Measurements from ENCODE around the gene TPRG1L. TPM values are rescaled to one million over a fixed set of nuclear protein-coding genes. Genes with fewer than 3 reads are reported as not detected.

TPRG1L gene
- total and polyA plus RNA-seq, 7 donors: 34.9 to 105 (median 49.2) TPM

DNA sequence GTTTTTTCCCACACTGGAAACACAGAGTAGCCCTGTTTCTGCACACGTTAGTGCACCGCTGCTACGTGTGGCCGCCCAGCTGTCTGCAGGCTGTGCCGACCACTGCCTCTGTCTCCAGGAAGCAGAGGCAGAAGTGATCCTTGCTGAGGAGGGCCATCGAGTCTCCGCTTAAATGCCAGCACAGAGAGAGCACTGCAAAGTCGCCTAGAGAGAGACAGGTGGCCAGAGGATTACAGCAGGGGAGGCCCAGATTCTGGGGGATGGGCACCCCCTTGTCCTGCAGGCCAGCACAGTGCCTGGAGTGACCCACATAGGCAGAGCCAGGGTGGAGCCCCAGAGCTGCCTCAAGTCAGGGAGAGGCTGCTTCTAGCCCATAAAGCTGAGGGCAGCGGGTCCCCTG lies 6.1 kb downstream of the TPRG1L start:
- Histone ChIP-seq H3K9me3 (no peaks in the 10 kb centered on the region), H3K27me3 (no peaks in the 10 kb centered on the region), H3K4me1 (peaks cover 0 to 7% (median 2%) of the 10 kb centered on the region in 4 donors), H3K4me3 (no peak overlapping the region), H3K36me3 (peaks cover 23 to 93% (median 50%) of the 10 kb centered on the region in 4 donors), H3K27ac (no peak overlapping the region)
- DNase-seq: no peak
- TF ChIP-seq EP300 (IDR thresholded peaks at IDR 0.05) (no peak), POLR2A (IDR thresholded peaks at IDR 0.05) (no peak), CTCF (IDR thresholded peaks at IDR 0.05) (no peak), POLR2AphosphoS5 (IDR thresholded peaks at IDR 0.05) (no peak)
- 83 to 85% methylated on average over 9 of the region's 9 CpGs for WGBS, 2 donors
- intact Hi-C loops (cut with DNase I): no loop called here

DNA sequence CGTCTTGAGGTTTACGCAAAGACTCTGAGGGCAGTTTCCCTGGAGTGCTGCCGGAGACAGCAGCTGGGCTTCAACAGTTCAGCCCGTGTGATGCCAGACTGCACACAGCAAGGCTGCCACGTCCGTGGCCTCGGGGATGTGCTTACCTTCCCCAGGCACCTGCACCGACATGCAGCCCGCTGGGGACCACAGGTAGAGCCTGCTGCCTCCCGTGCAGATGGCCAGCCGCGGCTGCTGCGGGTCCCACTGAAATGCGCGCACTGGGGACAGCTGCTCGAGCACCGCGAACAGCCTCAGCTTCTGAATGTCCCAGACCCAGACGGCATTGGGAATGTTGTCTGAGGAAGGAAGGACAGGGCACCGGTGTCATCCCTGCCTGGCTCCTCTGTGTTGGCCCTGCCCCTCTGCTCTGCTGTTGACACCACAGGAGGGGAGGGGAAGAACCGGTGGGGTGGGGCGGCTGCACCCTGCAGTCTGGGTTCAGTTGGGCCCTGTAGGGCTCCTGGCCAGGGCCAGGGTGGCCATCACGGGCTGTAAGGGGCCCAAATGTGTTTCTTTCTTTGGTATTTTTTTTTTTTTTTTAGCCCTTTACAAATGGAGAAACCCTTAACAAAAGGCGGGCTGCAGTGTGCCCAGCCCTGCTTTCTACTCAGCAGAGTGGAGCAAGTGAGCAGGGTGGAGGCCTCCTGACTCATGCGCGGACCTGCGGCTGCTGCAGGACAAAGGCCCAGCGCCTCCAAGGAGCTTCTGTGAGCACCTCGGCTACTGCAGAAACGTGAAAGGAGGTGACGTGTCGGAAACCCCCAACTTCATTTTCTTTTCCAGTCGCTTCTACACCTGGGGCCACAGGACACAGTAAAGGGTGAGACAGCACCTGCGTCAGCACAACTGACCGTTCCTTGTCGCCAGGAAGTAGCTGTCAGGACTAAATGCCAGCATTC lies 6.8 kb downstream of the TPRG1L start:
- DNase-seq: peak; percentile 61
- Histone ChIP-seq H3K4me1 (peaks cover 0 to under 1% (median 0%) of the 10 kb centered on the region in 4 donors), H3K27ac (no peak overlapping the region), H3K36me3 (peaks cover 26 to 100% (median 56%) of the 10 kb centered on the region in 4 donors), H3K4me3 (no peak overlapping the region), H3K27me3 (no peaks in the 10 kb centered on the region), H3K9me3 (no peaks in the 10 kb centered on the region)
- TF ChIP-seq EP300 (IDR thresholded peaks at IDR 0.05) (no peak), CTCF (IDR thresholded peaks at IDR 0.05) (no peak), POLR2A (IDR thresholded peaks at IDR 0.05) (no peak), POLR2AphosphoS5 (IDR thresholded peaks at IDR 0.05) (no peak)
- intact Hi-C loops (cut with DNase I): no loop called here
- WGBS, 2 donors: 91 to 93% methylated on average over 36 of the region's 36 CpGs

- H3K9me3 ChIP-seq: no peaks in the 10 kb centered on the region
- no peak overlapping the region for H3K4me3 ChIP-seq
- no peak overlapping the region for H3K27ac ChIP-seq
- peaks cover 31 to 100% (median 62%) of the 10 kb centered on the region in 4 donors for H3K36me3 ChIP-seq
- TF ChIP-seq EP300 (IDR thresholded peaks at IDR 0.05): no peak
- no peak for TF ChIP-seq POLR2A (IDR thresholded peaks at IDR 0.05)
- no peak for TF ChIP-seq POLR2AphosphoS5 (IDR thresholded peaks at IDR 0.05)
- TF ChIP-seq CTCF (IDR thresholded peaks at IDR 0.05): no peak
- WGBS, 2 donors: 95 to 97% methylated on average over 17 of the region's 17 CpGs
- no peak for DNase-seq
- H3K27me3 ChIP-seq: no peaks in the 10 kb centered on the region
- intact Hi-C loops (cut with DNase I): no loop called here
- H3K4me1 ChIP-seq: no peaks in the 10 kb centered on the region
Measured at GRCh38 chr1:3632298-3632697, 7.5 kb downstream of the TPRG1L start.

DNA sequence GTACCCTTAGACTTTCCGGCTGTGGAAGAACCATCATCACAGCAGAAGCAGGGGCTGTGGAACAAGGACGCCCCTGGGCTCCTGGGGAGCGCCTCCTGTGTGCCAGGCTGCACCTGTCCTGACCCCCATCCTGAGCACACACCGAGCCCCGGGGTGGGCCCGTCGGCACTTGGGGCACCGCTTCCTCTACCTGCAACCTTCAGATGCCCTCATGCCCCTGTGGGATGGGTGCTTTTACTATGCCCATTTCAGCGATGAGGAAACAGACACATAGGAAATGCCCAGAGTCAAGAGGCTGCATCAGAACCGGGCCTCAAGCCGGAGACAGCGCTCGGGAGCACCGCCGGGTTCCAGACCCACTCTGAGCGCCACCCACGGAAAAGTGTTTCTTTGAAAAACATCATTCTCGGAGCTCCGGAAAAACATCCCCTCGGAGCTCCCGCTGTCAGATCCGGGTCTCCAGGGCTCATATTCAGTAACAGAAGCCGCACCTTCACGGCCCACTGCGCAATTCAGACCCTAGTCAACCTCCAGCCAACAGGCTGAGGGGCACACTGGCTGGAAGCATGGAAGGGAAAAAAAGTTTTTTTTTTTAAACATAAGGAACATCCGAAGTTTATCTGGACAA lies 8.0 kb downstream of the TPRG1L start:
- Histone ChIP-seq H3K36me3 (peaks cover 32 to 100% (median 61%) of the 10 kb centered on the region in 4 donors), H3K27me3 (no peaks in the 10 kb centered on the region), H3K4me3 (no peak overlapping the region), H3K4me1 (no peaks in the 10 kb centered on the region), H3K27ac (no peak overlapping the region), H3K9me3 (no peaks in the 10 kb centered on the region)
- intact Hi-C loops (cut with DNase I): no loop called here
- no peak for DNase-seq
- WGBS, 2 donors: 95 to 97% methylated on average over 26 of the region's 26 CpGs
- TF ChIP-seq POLR2AphosphoS5 (IDR thresholded peaks at IDR 0.05) (no peak), POLR2A (IDR thresholded peaks at IDR 0.05) (no peak), EP300 (IDR thresholded peaks at IDR 0.05) (no peak), CTCF (IDR thresholded peaks at IDR 0.05) (no peak)

Data from sigmoid colon (tissue), 7 donors.